ENCODE results near the gene RASGEF1C.

The RASGEF1C gene

DNA sequence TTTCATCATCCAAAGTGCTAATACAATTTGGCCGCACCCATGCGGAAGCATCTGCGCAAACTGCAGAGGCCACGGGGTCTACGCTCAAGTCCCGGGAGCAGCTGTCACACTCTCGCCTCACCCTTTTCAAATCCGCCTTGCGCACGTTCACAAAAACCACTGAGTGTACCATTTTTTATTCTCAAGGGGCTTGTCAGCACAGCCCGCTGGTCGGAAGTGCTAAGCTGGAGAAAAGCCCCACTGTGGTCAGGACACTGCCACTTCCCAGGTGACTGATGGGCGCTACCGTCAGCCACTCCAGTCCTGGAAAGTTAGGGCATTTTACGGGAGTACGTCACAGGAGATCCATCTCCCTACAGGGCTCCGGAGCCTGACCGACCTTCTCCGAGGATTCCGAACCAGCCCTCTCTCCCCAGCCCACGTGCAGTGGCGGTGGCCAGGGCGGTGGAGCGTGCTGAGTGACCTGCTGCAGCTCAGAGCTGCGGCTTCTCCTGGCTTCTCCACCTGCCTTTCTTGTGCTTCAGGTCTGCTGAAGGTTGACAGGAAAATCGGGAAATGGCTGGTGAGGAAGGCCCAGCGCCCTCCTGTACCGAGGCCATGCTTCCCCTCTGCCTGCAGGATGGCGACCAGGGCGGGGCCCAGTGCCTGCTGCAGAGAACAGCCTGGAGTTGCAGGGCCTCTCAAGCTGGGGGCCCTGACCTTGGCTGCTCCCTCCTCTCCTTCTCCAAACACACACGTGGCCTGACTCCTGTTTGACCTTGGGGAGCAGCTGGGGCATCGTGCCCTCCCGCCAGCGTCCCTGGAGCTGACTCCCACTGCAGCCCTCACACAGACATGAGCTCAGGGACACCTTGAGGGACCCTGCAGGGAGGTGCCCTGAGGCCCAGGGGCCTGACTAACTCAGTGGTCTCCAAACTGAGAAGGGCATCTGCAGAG is 14.3 kb downstream of the RASGEF1C start:
- no peaks in the 10 kb centered on the region for H3K36me3 ChIP-seq (ENCODE audit: insufficient read depth)
- H3K4me1 ChIP-seq (ENCODE audit: low read depth, poor library complexity, severe bottlenecking): no peaks in the 10 kb centered on the region
- no peak overlapping the region for H3K9ac ChIP-seq
- H4K20me1 ChIP-seq (ENCODE audit: insufficient read depth): no peaks in the 10 kb centered on the region
- no peak overlapping the region for H3K4me3 ChIP-seq (IDR thresholded peaks at IDR 0.05; ENCODE audit: insufficient read depth, low read depth, low read length)
- no peak overlapping the region for H2AFZ ChIP-seq (ENCODE audit: low read depth)
- no peak overlapping the region for H3K4me2 ChIP-seq
- TF ChIP-seq CTCF (conservative IDR thresholded peaks at IDR 0.05; ENCODE audit: low read depth, low read length): no peak
- H3K27ac ChIP-seq: no peak overlapping the region
- no peaks in the 10 kb centered on the region for H3K79me2 ChIP-seq (ENCODE audit: insufficient read depth, low read depth)
- H3K27me3 ChIP-seq (ENCODE audit: insufficient read depth, low read depth): no peaks in the 10 kb centered on the region

DNA sequence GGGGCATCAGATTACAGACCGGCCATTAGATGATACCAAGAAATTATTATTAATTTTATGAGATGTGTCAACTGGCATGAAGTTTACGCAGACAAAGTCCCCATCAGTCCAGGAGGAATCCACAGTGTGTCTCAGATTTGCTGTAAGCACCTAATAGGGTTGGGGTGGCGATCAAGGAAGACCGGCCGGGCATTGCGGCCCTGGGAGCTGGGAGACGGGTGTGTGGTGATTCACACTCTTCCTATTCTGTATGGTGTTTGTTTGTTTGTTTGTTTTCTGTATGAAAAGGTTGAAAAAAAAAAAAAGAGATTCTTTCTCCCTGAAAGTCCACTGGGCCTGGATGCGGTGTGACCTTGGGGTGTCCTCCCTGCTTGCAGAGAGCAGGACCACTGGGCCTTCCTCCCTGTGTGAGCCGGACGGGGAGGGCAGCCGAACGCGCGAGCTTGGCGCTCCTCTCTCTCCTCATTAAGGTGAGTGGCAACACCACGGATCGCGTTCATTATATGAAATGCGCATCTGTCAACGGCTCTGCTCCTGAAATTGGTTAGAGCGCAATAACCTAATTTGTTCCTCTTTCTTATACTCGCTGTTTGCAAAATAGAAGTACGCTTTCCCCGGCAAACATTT is 15.1 kb downstream of the RASGEF1C start:
- Histone ChIP-seq H3K4me2 (no peak overlapping the region), H2AFZ (ENCODE audit: low read depth) (no peak overlapping the region), H3K79me2 (ENCODE audit: insufficient read depth, low read depth) (no peaks in the 10 kb centered on the region), H4K20me1 (ENCODE audit: insufficient read depth) (no peaks in the 10 kb centered on the region), H3K9ac (no peak overlapping the region), H3K4me3 (IDR thresholded peaks at IDR 0.05; ENCODE audit: insufficient read depth, low read depth, low read length) (no peak overlapping the region), H3K4me1 (ENCODE audit: low read depth, poor library complexity, severe bottlenecking) (no peaks in the 10 kb centered on the region), H3K36me3 (ENCODE audit: insufficient read depth) (no peaks in the 10 kb centered on the region), H3K27ac (no peak overlapping the region), H3K27me3 (ENCODE audit: insufficient read depth, low read depth) (no peaks in the 10 kb centered on the region)
- no peak for TF ChIP-seq CTCF (conservative IDR thresholded peaks at IDR 0.05; ENCODE audit: low read depth, low read length)

DNA sequence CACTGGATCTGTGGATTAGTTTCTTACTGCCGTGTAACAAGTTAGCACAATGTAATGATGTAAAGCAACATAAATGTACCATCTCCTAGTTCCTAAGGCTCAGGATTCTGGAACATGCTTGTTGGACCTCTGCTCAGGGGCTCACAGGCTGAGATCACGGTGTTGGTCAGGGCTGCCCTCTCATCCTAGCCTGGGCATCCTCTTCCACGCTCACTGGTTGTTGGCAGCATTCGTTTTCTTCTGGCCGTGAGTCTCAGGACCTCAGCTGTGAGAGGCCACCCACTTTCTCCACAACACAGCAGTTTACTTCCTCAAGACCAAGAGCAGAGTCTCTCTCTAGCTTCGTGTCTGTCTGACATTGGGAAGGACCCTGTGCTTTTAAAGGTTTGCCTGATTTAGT is 17.3 kb downstream of the RASGEF1C start:
- no peak overlapping the region for H3K4me3 ChIP-seq (IDR thresholded peaks at IDR 0.05; ENCODE audit: insufficient read depth, low read depth, low read length)
- no peaks in the 10 kb centered on the region for H4K20me1 ChIP-seq (ENCODE audit: insufficient read depth)
- H3K27me3 ChIP-seq (ENCODE audit: insufficient read depth, low read depth): no peaks in the 10 kb centered on the region
- H3K9ac ChIP-seq: no peak overlapping the region
- no peak overlapping the region for H3K4me2 ChIP-seq
- H2AFZ ChIP-seq (ENCODE audit: low read depth): no peak overlapping the region
- H3K36me3 ChIP-seq (ENCODE audit: insufficient read depth): no peaks in the 10 kb centered on the region
- no peak for TF ChIP-seq CTCF (conservative IDR thresholded peaks at IDR 0.05; ENCODE audit: low read depth, low read length)
- H3K79me2 ChIP-seq (ENCODE audit: insufficient read depth, low read depth): no peaks in the 10 kb centered on the region
- no peaks in the 10 kb centered on the region for H3K4me1 ChIP-seq (ENCODE audit: low read depth, poor library complexity, severe bottlenecking)
- H3K27ac ChIP-seq: no peak overlapping the region

- H3K4me2 ChIP-seq: no peak overlapping the region
- H3K4me1 ChIP-seq (ENCODE audit: low read depth, poor library complexity, severe bottlenecking): no peaks in the 10 kb centered on the region
- H4K20me1 ChIP-seq (ENCODE audit: insufficient read depth): no peaks in the 10 kb centered on the region
- no peaks in the 10 kb centered on the region for H3K79me2 ChIP-seq (ENCODE audit: insufficient read depth, low read depth)
- TF ChIP-seq CTCF (conservative IDR thresholded peaks at IDR 0.05; ENCODE audit: low read depth, low read length): no peak
- no peak overlapping the region for H3K9ac ChIP-seq
- no peaks in the 10 kb centered on the region for H3K36me3 ChIP-seq (ENCODE audit: insufficient read depth)
- H3K27me3 ChIP-seq (ENCODE audit: insufficient read depth, low read depth): no peaks in the 10 kb centered on the region
- H2AFZ ChIP-seq (ENCODE audit: low read depth): no peak overlapping the region
- no peak overlapping the region for H3K4me3 ChIP-seq (IDR thresholded peaks at IDR 0.05; ENCODE audit: insufficient read depth, low read depth, low read length)
- no peak overlapping the region for H3K27ac ChIP-seq
These were observed 21.2 kb downstream of the RASGEF1C start for GRCh38 chr5:180187767-180188166.

Measured in KMS-11 (cell line).